Measurements from ENCODE around the gene JOSD2. TPM values are rescaled to one million over a fixed set of nuclear protein-coding genes. Genes with fewer than 3 reads are reported as not detected.

The JOSD2 gene
- total RNA-seq, 1 experiment from 2014 or later, result 5.4 TPM

DNA sequence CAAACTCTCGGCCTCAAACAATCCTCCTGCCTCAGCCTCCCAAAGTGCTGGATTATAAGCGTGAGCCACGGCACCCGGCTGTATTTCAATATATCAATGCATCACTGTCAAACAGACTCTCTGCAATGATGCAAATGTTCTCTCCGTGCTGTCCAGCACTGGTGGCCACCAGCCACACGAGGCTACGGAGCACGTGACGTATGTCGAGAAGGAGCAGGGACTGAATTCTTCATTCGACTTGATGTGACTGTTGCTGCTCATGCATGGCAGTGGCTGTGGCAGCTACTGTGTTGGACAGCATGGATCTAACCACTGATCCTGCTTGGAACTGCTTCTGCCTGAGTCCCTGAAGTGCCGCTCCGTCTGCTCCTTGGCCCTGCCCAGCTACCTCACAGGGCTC lies 47.5 kb upstream of the JOSD2 start:
- TF ChIP-seq CTCF (conservative IDR thresholded peaks at IDR 0.05), result no peak
- Histone ChIP-seq H3K79me2 (ENCODE audit: insufficient read depth, low read length) (no peaks in the 10 kb centered on the region), H2BK20ac (ENCODE audit: low read depth, low read length, poor library complexity, severe bottlenecking) (no peak overlapping the region), H3T11ph (ENCODE audit: low read length) (no peak overlapping the region), H3K9me3 (ENCODE audit: control insufficient read depth, low read depth, low read length) (no peaks in the 10 kb centered on the region), H3K79me1 (ENCODE audit: insufficient read depth, low read depth, low read length, poor library complexity, severe bottlenecking) (no peaks in the 10 kb centered on the region), H3K23ac (ENCODE audit: insufficient read length, low read depth, low read length) (no peak overlapping the region), H3K18ac (ENCODE audit: insufficient read length, low read depth, low read length) (no peak overlapping the region), H3K4me1 (ENCODE audit: insufficient read depth, low read length) (no peaks in the 10 kb centered on the region), H3K27ac (ENCODE audit: insufficient read length, low read depth, low read length) (no peak overlapping the region), H3K27me3 (ENCODE audit: insufficient read depth, low read length) (no peaks in the 10 kb centered on the region; the same call in 1 of the 2 replicates), H3K23me2 (ENCODE audit: insufficient read length, low read depth, low read length, poor library complexity, severe bottlenecking) (peaks cover 18% of the 10 kb centered on the region), H2AK5ac (ENCODE audit: insufficient read length, low read length) (no peak overlapping the region), H4K5ac (ENCODE audit: insufficient read length, low read depth, low read length) (no peak overlapping the region), H2AFZ (ENCODE audit: low read length) (no peak overlapping the region), H3K9ac (ENCODE audit: extremely low read depth, insufficient read length, low read length) (no peak overlapping the region), H2BK5ac (ENCODE audit: insufficient read length, low read length) (no peak overlapping the region), H2BK120ac (ENCODE audit: low read depth, low read length, poor library complexity, severe bottlenecking) (no peak overlapping the region), H4K8ac (replicated peaks; ENCODE audit: insufficient read length, low read depth, low read length) (no peak overlapping the region), H2BK15ac (ENCODE audit: low read depth, low read length) (no peak overlapping the region), H2BK12ac (ENCODE audit: insufficient read length, low read depth, low read length) (no peak overlapping the region), H4K91ac (ENCODE audit: insufficient read length, low read depth, low read length) (no peak overlapping the region), H3K4me2 (ENCODE audit: insufficient read depth, insufficient read length, low read length) (no peak overlapping the region), H3K14ac (ENCODE audit: insufficient read depth, low read length) (no peak overlapping the region), H3K4ac (ENCODE audit: low read depth, low read length) (no peak overlapping the region), H4K20me1 (ENCODE audit: control insufficient read depth, insufficient read depth, insufficient read length) (no peaks in the 10 kb centered on the region), H3K56ac (ENCODE audit: insufficient read length, low read depth, low read length) (no peak overlapping the region)
- Mint-ChIP-seq H3K36me3 (ENCODE audit: insufficient read depth in 1 of 3, low read depth in 3 of 3) (no peaks in the 10 kb centered on the region; a peak in 1 of 7 replicates), H3K27me3 (ENCODE audit: low read depth) (peaks cover 89% of the 10 kb centered on the region), H3K27ac (no peak overlapping the region; a peak in 1 of 7 replicates), H3K9me3 (no peaks in the 10 kb centered on the region), H3K4me1 (peaks cover 18 to 35% of the 10 kb centered on the region in 2 experiments), H3K4me3 (no peak overlapping the region)
- WGBS (ENCODE audit: extremely low coverage, insufficient read length, low lambda C conversion rate), result no CpG with 5 or more reads among the region's 13 CpGs
- no peak for DNase-seq

Measured in H9 (cell line).